Panc1 (cell line): Measurements from ENCODE around the gene NUDT3.

Experiments used
- CTCF ChIP-seq: fragments of 450-650 bp; IDR thresholded peaks from 2 replicates; pipeline ENCODE4 v1.5.1; 2017; ENCODE audit warnings: mild to moderate bottlenecking
- POLR2AphosphoS5 ChIP-seq: IDR thresholded peaks from 2 replicates; pipeline ENCODE4 v1.6.1; 2012; ENCODE audit warnings: mild to moderate bottlenecking, low read depth, low read length, moderate library complexity

GRCh38 chr6:34322732-34323131 lies 69.7 kb downstream of the NUDT3 start:
- TF ChIP-seq CTCF (no peak), POLR2AphosphoS5 (no peak)
